SK-N-SH (cell line): ENCODE results near the gene LRCOL1.

ENCODE experiments used
- CTCF ChIP-seq: fragments of 200-600 bp; sonication (generic); IDR thresholded peaks from 2 replicates; pipeline ENCODE4 v1.6.1; 2017; ENCODE audit warnings: antibody characterized with exemption, mild to moderate bottlenecking, moderate library complexity
- EP300 ChIP-seq, 2 experiments: IDR thresholded peaks; 2 replicates each; pipeline versions ENCODE4 v1.4.0 to v1.6.1; 2012; ENCODE audit warnings: borderline replicate concordance in 1 of 2, low read depth in 1 of 2, low read length in 1 of 2
- GABPA ChIP-seq: IDR thresholded peaks from 2 replicates; pipeline ENCODE4 v1.4.0; 2012; ENCODE audit warnings: low read depth, mild to moderate bottlenecking
- IRF3 ChIP-seq: fragments of 150-350 bp; IDR thresholded peaks from 2 replicates; pipeline ENCODE4 v1.6.1; 2016; ENCODE audit warnings: mild to moderate bottlenecking, low read depth, low read length
- JUND ChIP-seq: IDR thresholded peaks from 2 replicates; pipeline ENCODE4 v1.4.0; 2012
- MEF2A ChIP-seq: IDR thresholded peaks from 2 replicates; pipeline ENCODE4 v1.4.0; 2012; ENCODE audit warnings: low read depth, borderline replicate concordance
- POLR2AphosphoS5 ChIP-seq: IDR thresholded peaks from 2 replicates; pipeline ENCODE4 v1.6.1; 2012; ENCODE audit warnings: low read depth, low read length
- RAD21 ChIP-seq: IDR thresholded peaks from 2 replicates; pipeline ENCODE4 v1.6.1; 2012; ENCODE audit warnings: mild to moderate bottlenecking, low read length
- RXRA ChIP-seq: IDR thresholded peaks from 2 replicates; pipeline ENCODE4 v1.4.0; 2012; ENCODE audit warnings: low read depth, mild to moderate bottlenecking, borderline replicate concordance

- no peak for TF ChIP-seq CTCF
- TF ChIP-seq GABPA = no peak
- no peak for TF ChIP-seq EP300 (IDR thresholded peaks at IDR 0.05; ENCODE audit: borderline replicate concordance in 1 of 2, low read depth in 1 of 2, low read length in 1 of 2)
- no peak for TF ChIP-seq IRF3
- no peak for TF ChIP-seq RAD21
- no peak for TF ChIP-seq MEF2A
- no peak for TF ChIP-seq POLR2AphosphoS5
- TF ChIP-seq JUND = no peak
- TF ChIP-seq RXRA = no peak
These were observed 27.0 kb downstream of the LRCOL1 start for GRCh38 chr12:132583411-132583710.
